NCI-H1105 treated with DMSO at 0.1 percent for 48 hours (cell line): ENCODE data around the gene ABCA4.

Experiments
- DNase-seq: peaks from one replicate; lab custom pipeline; 2025; lab: John Stamatoyannopoulos, UW

The ABCA4 gene

DNA sequence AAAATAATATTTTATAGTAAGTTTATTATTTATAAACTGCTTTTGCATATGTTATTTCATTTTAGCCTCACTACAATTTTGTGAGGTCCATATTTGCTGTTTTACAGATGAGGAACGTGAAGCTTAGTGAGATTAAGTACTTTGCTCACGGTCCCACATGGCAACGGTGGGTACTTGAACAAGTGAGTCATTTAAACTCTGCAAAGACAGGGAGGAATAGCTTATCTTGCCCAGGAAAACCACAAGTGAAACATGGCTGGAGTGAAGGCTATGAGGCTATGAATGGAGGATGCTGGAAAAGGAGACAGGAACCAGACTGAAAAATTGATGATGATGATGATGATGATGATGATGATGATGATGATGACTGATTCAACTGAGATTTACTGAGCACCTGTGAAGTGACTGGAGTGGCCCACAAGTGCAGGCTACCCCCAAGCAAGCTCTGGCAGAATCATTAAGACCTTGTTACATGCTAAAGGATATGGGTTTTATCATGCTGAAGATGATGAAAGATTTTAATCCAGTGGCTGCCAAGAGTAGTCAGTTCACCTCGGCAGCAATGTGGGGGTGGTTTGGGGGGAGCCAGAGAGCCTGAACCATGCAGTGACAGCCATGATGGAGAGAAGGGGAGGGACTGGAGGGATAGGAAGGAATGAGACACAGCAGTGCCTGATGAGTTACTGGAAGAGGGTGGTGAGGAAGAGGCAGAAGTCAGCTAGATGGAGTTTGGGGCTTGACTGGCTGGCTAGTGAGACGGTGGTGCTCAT, 1.4 kb upstream of the ABCA4 start:
- no peak for DNase-seq

DNA sequence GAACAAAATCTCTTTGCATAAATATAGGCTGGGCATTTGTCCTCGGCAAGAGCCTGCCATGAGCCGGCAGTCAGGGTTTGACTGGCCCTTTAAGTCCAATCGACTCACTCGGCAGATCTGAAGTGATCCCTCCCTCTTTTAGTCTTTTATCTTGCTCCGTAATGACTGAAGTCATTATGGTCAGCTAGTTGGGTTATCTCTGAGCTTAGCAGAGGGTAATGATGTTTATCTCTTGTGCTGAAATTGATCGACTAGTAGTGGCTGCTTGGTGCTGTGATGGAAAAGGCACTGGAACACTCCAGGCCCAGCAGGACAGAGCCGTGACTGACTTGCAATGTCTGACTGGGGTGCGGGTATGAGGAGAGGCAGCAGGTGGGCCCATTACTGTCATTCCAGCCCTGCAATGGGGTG, 468 bp upstream of the ABCA4 start:
- no peak for DNase-seq

DNA sequence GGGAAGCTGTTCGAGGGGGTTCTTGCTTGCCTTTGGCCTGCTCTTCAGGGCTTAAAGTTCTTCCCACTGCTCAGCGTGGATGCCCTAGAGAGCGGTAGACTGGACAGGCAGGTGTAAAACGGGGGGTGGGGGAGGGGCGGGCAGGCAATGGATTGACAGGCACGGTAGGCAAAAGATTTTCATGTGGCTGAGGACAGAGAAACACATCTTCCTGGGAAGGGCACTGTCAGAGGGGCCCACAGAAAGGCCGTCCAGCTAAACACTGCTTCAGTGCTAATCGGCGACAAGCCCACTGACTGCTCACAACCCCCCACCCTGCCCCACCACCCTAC, 412 bp downstream of the ABCA4 start:
- DNase-seq, result no peak

DNA sequence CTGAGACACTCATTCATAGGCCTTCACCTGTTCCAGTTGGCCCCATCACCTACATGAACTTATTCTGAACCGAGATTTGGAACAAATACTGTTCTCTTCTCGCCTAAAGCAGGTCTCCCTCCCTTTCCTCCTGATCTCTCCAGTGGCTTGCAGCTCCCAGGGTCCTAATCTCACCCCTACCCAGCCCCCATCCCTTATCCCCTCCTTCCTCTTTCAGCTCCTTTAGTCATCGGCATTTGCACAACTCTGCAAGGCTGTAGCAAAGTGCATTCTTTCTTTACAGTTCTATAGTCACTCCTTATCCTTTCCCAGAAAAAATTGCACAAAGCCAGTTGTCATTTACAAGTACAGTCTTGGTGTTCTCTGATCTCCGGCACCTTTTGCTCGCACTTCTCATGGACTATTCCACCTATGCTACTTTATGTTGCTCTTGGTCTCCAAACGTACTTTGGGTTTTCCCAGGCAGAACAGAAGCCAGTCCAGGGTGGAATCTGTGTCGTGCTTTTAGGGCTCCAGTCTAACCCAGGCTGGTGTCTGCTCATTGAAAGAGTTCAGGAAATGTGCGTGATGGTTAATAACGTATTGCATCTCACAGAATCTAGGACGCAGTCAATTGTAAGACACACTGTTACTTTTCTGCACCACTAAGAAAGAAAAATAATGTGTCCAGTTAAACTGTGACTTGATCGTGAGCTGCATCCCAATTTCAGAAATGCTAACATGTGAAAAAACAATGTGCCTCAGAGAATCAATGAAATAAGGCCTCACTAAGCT, 965 bp downstream of the ABCA4 start:
- no peak for DNase-seq

DNA sequence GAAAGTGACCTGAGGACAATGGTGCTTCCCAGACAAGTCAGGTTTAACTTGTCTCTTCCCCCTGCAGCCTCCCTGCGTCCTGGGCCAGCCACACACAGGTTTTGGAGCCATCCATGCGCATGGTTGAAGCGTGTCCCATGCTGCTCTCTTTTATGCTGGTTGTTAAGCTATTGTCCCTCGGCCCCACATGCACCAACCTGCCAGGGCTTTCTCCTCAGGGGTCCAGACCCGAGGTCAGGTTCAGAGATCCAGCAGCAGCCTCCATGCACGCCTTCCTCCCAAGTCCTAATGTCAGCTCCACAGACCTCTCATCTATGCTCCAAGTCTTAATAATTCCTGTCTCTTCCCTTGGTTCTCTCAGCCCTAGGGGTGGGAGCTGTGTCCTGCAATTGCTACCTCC, 1.6 kb downstream of the ABCA4 start:
- no peak for DNase-seq

DNA sequence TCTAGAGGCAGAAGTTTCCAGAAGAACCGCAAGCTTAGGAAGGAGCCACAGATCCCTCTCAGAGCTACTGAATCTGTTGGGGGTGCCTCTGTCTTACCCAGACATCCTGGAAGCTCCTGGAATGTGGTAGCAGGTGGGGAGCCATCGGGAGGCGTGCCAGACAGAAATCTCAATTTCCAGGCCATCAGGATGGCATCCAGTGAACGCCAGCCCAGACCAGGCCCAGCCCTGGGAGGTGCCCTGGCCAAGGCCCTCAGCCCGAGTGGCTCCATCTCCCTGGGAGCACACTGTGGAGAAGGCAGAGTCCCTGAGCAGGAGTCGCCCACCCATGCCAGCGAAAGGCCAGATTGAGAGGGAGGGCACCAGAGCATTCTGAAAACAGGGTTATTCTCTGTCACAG, 2.5 kb downstream of the ABCA4 start:
- DNase-seq, result no peak

DNA sequence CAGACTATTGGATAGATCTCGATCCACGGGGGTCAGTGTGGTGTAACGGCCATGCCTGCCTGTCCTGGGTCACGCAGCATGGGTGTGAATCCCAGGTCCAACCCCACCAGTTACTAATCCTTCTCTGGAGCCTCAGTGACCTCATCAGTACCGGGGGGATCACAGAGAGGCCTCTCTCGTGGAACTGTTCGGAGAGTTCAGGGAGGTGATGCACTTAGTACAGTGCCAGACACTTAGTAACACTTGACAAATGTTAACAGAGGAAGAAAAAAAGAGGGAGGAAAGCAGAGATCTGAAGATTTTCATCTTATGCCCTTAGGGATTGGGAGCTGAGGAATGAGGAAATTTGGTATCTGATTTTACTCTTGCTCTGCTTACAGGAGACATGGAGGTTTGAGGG, 2.9 kb downstream of the ABCA4 start:
- no peak for DNase-seq

DNA sequence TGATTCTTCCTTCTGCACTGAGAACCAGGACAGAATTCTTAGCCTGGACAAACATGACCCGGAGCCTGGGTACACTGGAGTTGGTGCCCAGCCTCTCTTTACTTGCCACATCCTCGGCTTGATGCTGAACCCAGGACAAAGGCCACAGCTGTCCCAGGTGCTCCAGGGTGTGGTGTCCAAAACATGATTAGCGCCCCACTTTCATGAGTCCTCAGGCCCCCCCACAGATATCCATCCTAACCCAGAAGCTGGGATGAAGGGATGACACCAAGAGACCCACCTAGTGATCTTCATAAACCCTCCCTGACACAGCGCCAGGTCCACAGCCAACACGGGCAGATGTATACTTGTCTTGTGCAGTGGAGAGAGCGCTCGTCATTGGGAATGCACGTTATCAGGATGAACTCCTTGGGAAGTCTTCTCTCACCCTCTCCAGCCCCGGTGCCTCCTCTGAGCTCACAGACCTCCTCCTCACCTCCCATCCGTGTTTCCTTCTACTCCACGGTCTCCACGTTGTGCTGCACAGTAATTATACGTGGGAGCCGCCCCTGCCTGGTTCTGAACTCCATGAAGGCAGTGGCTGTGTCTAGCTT, 3.6 kb downstream of the ABCA4 start:
- no peak for DNase-seq

DNA sequence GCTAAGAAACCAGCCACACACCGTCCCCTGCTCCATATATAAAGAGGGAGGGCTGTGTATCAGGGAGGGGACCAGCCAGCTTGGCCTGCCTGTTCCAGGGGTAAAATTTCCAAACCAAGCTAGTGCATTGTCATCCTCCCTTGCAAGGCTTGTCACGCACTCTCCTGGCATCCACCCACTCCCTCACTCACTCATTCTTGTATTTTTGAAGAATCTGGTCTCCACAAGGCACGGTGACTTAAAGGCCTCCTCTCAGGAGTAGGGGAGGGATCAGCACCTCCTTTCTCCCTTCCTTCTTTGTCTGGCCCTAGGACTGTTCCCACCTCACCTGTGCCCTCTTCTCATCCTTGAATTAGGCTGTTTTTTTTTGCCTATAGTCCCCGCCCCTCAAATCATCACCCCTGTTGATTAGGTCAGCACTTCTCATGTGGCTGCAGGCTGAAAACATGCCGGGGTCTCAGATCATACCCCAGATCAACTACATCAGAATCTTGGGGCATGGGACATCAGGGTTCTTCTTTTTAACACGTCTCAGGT, 5.0 kb downstream of the ABCA4 start:
- no peak for DNase-seq

DNA sequence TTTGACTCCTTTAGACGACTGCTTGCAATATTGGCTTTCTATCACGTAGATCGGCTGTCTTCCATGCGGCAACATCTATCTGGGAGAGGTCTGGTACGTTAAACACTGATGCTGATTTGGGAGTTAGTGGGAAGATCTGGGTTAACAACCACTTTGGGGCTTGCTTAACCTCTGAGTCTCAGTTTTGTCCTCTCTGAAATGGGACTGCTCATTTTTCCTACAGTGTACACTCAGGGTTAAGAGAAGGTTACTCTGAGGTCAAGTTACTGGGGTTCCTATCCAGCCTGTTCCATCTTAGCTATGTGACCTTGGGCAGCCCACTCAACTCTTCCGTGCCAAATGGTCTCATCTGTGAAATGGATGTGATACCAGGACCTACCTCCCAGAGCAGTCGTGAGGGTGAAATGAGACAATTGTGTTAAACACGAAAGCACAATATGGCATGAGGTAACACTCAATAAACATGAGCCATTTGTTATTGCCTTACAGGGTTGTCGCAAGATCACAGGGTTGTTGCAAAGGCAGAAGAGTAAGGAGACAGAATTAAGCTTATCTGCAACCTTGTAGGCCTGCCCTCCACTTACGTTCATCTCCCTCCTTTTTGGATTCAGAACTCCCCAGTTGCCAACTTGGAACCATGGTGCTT, 5.6 kb downstream of the ABCA4 start:
- DNase-seq, result no peak

DNA sequence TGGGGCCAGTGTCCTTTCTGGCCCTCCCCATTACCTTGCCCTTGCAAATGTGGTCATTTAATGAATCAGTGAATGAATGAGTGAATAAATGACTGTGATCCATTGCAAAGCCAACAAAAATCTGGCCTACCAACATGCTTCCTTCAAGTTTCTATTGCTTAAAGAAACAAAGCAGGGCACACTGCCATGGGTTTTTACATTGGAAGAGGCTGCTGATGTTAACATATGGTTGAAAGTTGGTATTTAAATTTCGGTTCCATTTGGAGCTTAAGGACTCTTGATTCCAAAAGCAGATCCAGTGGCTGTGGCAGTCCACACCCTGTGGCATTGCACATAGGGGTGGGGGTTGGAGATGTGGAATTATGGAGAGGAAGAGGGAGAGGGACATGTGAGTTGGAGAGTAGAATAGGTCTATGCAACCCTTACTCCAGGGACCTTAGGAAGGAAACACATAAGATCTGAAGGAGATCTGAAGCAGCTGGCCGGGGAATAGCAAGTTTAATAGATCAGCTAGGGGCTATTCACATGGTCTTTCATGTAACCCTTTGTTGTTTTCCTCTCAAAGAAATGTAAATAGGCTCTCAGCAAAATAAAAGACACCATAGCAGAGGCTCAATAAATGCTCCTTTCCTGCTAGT, 7.2 kb downstream of the ABCA4 start:
- no peak for DNase-seq

DNA sequence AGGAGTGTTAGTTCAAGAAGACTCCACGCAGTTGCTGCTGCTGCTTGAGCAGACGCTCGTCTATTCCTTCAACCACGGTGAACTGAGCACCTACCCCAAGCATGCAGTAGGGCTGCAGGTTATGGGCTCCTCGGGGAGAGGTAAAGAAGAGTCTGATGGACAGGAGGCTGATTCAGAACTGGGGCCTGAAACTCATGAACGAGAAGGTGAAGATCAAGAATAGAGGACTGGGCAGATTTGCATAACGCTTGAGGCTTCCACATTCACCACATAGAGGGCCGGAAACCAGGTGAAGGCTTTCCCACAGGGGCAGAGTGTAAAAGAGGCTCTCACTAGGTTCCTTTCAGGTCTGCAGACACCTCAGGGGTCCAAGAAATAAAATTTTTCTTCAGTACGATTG, 9.1 kb downstream of the ABCA4 start:
- DNase-seq, result no peak

DNA sequence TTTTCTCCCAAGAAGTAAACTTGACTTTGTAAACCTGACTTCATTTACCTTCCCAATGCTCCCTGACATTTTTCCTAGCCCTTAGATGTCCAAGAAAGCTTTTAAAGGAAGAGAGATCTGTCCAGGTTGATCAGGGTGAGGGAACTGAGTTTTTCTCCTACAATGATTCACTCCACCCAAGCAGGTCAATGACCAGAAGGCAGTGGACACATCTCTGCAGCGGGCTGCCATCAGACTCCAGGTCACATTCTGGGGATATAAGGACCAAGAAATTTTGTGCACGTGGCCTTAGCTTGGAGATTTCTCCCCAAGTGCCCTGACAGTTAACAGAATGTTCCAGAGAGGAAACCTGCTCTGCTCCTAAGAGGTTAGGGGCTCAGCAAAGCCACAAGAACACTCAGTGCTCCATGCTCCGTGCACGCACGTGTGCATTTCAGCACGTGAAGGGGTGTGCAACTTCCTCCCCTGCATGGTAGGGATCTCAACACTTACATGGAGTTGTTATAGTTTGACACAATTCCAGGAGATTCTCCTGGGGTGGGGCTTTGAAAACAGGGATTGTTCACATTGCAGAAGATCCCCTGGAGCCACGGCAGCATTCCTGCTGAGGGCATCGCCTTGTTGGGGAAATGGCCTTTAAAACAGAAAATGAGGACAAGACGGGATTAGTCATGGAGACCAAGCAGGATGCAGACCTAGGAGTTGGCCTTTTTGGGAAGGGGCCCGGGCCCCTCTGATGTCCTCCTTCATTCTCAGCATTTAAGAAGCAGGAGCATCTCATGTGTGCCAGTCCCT, 9.8 kb downstream of the ABCA4 start:
- no peak for DNase-seq

DNA sequence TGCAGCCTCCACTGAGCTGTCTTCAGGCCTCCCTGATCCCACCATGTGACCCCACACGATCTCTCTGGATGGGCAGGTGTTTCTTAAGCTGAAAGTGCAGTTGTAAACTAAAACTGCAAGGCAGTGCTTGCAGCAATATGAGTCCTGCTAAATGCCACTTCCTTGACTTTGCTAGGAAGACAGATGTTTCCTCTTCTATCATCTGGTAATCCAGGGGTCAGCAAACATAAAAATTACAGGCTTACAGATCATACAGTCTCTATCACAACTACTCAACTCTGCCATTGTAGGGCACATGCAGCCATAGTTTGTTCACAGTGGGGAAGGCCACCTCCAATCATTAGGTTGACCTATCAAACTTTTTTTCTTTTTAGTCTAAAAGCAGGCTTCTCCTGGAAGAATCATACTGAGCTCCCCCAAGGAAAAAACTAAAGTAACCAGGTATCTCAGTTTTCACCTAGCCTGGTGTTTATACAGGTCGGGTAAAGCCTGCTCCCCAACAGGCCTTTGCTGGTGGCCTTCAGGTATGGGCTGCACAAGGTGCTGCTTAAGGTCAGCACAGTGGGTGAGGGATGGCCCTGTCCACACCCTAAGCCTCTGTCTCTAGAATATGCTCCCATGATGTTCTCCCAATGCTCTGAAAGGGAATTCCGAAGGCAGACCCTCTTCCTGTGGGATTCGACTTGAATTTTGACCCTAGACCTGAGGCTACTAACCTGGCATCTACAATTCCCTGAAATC, 10.8 kb downstream of the ABCA4 start:
- no peak for DNase-seq

DNA sequence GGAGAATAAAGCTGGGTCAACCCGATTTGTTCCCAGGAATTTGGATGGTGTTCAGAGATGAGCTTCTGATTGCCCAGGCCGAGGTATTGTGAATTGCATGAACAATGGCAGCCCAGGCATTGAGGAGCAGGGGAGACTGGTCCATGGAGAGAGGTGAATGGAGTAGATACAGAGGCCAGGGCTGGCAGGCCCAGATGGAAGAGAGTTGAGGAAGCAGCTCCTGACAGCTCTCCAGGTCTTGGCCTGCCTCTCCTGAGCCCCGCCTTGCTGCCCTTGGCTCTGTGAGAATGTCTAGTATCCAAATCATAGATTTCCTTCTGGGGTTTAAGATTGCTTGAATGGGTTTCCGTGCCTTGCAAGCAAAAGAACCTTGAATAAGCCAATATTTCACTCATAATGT, 11.5 kb downstream of the ABCA4 start:
- DNase-seq, result no peak

DNA sequence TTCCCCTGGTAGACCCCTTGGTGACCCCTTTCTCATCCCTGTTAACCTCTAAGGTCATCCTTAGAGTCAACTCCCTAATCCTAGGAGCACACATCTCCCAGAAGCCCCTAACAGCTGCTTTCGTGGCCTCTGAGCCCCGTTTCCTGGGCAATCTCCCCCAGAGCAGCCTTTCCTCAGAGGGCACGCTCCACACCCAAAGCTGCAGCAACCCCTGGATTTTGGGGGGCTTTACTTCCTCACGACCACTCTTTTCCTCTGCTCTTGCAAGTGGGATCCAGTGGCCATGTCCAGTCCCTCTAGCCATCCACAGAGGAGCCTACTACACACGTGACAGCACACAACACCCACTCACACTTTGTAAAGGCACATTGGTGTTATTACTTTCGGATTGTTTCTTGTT, 13.8 kb downstream of the ABCA4 start:
- no peak for DNase-seq

DNA sequence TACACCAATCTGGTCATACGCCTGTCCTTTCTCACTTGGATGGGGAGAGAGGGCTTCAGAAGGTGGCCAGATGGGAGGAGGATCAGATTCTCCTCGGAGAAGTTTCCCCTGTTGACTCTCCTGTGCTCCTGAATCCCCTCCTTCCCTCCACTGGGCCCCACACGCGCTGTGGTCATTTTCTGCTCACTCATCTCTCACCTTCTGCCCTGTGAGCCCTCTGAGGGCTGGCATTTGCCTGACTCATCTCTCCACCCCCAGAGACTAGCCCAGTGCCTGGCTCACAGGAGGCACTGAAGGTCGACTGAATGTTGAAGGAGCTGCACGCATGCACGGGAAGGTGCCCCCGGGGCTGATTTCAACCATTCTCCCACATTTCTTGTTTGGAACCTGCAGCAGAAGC, 14.2 kb downstream of the ABCA4 start:
- DNase-seq, result no peak

DNA sequence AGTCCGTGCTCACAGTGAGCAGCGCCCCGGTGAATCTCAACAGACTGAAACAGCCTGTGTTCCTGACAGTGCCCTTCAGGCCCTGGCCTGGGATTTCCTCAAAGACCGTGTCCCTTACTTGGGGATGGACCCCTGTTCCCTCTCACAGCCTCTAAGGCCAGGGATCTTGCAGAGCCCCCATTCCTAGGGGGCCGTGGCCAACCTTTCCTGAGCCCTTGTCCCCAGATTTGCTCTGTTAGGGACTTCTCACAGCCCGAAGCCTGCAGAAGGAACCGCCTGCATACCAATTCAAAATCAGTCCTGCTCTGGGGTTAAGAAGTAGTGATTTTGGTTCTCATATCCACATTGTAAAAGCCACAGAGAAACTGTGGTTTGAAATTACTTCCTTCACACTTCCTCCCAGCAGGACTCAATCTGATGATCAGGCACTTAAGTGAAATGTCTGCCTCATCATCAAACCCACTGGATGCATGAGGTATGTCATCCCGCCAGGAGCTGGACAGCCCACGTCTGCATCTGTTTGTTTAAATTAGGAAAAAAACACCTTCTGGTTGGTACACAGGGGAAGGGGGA, 14.9 kb downstream of the ABCA4 start:
- DNase-seq, result no peak

DNA sequence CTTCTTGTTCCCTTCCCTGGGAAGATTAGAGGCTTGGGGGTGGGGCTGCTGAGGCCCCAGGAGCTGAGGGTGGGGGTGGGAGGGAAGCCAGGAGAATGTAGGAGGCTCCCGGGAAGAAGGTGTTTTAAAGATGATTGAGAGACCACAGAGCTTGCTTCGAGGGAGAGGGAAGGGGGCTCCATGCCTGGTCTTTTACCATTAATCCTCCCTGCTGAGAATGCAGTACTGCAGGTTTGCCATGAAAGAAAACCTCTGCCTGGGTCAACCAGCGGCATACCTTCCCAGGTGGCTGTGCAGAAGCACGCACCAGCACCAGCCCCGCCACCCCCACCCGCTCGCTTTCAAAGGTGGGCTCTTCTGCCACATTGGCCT, 15.4 kb downstream of the ABCA4 start:
- DNase-seq, result no peak
